PC-9 (cell line): ENCODE data around the gene HCFC1R1. TPM values are rescaled to one million over a fixed set of nuclear protein-coding genes. Genes with fewer than 3 reads are reported as not detected.

Experiments
- BruUV-seq: library from RNA; stranded (reverse); fragments of 400-500 nt; replicated peaks from 2 replicates; lab custom pipeline; 2021; lab: Mats Ljungman, UMichigan
- CTCF ChIA-PET: fragments of 300-600 bp; sonication (Branson Sonifier 250); formaldehyde crosslinking; loops from one replicate; lab custom pipeline; 2022; ENCODE audit warnings: antibody characterized with exemption; lab: Charles Lee
- POLR2A ChIA-PET: fragments of 300-600 bp; sonication (Branson Sonifier 250); formaldehyde crosslinking; loops from one replicate; lab custom pipeline; 2022; ENCODE audit warnings: antibody characterized with exemption; ENCODE audit not compliant: unreplicated experiment; lab: Charles Lee
- DNase-seq, 2 experiments: peaks; one replicate each; pipeline versions ENCODE4 v3.0.0 to v3.0.0-alpha.2; 2015 to 2022; ENCODE audit warnings: mixed read lengths in 1 of 2
- H2AFZ ChIP-seq: fragments of 200-600 bp; sonication (generic); 2 replicates; pipeline ENCODE4 v1.8.1; 2017; ENCODE audit warnings: antibody characterized with exemption
- H3F3A ChIP-seq: fragments of 200-600 bp; sonication (generic); 2 replicates; pipeline ENCODE4 v1.8.1; 2017; ENCODE audit warnings: antibody characterized with exemption, mild to moderate bottlenecking, low read depth; ENCODE audit not compliant: insufficient read depth
- H3K27ac ChIP-seq: fragments of 200-600 bp; sonication (generic); 2 replicates; pipeline ENCODE4 v1.6.1; 2016; ENCODE audit warnings: mixed run types
- H3K27me3 ChIP-seq: fragments of 200-600 bp; sonication (generic); 2 replicates; pipeline ENCODE4 v1.6.1; 2016; ENCODE audit warnings: low read depth, mixed run types; ENCODE audit not compliant: insufficient read depth
- H3K36me3 ChIP-seq: fragments of 200-600 bp; sonication (generic); 2 replicates; pipeline ENCODE4 v1.6.1; 2016; ENCODE audit warnings: low read depth, mixed run types
- H3K4me1 ChIP-seq: fragments of 200-600 bp; sonication (generic); replicated peaks from 2 replicates; pipeline ENCODE4 v1.6.1; 2016; ENCODE audit warnings: mixed run types; ENCODE audit not compliant: insufficient read depth
- H3K4me2 ChIP-seq: fragments of 200-600 bp; sonication (generic); 2 replicates; pipeline ENCODE4 v1.6.1; 2017; ENCODE audit warnings: mixed run types
- H3K4me3 ChIP-seq: fragments of 200-600 bp; sonication (generic); 2 replicates; pipeline ENCODE4 v1.6.1; 2016; ENCODE audit warnings: mixed run types
- H3K79me2 ChIP-seq: fragments of 200-600 bp; sonication (generic); 2 replicates; pipeline ENCODE4 v1.6.1; 2017; ENCODE audit warnings: low read depth, mixed run types
- H3K9me2 ChIP-seq: fragments of 200-600 bp; sonication (generic); 2 replicates; pipeline ENCODE4 v1.8.1; 2017; ENCODE audit warnings: mild to moderate bottlenecking; ENCODE audit not compliant: insufficient read depth
- H3K9me3 ChIP-seq: fragments of 200-600 bp; sonication (generic); 2 replicates; pipeline ENCODE4 v1.8.1; 2016; ENCODE audit warnings: low read depth; ENCODE audit not compliant: insufficient read depth
- H4K20me1 ChIP-seq: fragments of 200-600 bp; sonication (generic); 2 replicates; pipeline ENCODE4 v1.8.1; 2017; ENCODE audit not compliant: insufficient read depth
- CTCF ChIP-seq: fragments of 200-600 bp; sonication (generic); conservative IDR thresholded peaks from 2 replicates; pipeline ENCODE4 v1.6.1; 2017; ENCODE audit warnings: mixed run types, antibody characterized with exemption, mild to moderate bottlenecking, moderate library complexity
- EZH2 ChIP-seq: fragments of 200-600 bp; sonication (generic); IDR thresholded peaks from 2 replicates; pipeline ENCODE4 v1.8.0; 2017; ENCODE audit warnings: antibody characterized with exemption, low read depth
- intact Hi-C: fragments of 100-400 bp; cut with micrococcal nuclease; formaldehyde crosslinking; loops from one replicate; pipeline ENCODE4 v1.10.0; 2022; ENCODE audit not compliant: unreplicated experiment
- total RNA-seq: library from RNA; stranded (reverse); gene quantifications from 2 replicates; pipeline ENCODE4 v1.2.3, GENCODE V29; 2021

Gene HCFC1R1
- total RNA-seq, 1 experiment from 2014 or later = 118 TPM

GRCh38 chr16:2973605-2974318 is 50.0 kb downstream of the HCFC1R1 start:
- Histone ChIP-seq H3K27ac (no peak overlapping the region), H2AFZ (no peak overlapping the region), H3F3A (peaks cover 19% of the 10 kb centered on the region; the same call in 1 of the 2 replicates), H4K20me1 (no peaks in the 10 kb centered on the region; the same call in 1 of the 2 replicates), H3K4me2 (no peak overlapping the region), H3K9me2 (no peaks in the 10 kb centered on the region), H3K4me1 (no peaks in the 10 kb centered on the region; the same call in 1 of the 2 replicates), H3K79me2 (peaks cover 6% of the 10 kb centered on the region; the same call in 1 of the 2 replicates), H3K4me3 (no peak overlapping the region), H3K27me3 (no peaks in the 10 kb centered on the region), H3K9me3 (no peaks in the 10 kb centered on the region), H3K36me3 (no peaks in the 10 kb centered on the region)
- intact Hi-C loops = no loop called here
- no TSS peak for BruUV-seq
- TF ChIP-seq EZH2 = no peak
- no peak for TF ChIP-seq CTCF
- no peak for DNase-seq
- POLR2A ChIA-PET = no interaction called here
- CTCF ChIA-PET = no interaction called here

- ChIA-PET CTCF (no interaction called here), POLR2A (interaction anchor here (0.6 kb wide), 1 partner anchor 14 kb away, joined by 4 read pairs; no protein-coding TSS in a partner anchor)
- DNase-seq = no peak
- H3K27me3 ChIP-seq = no peaks in the 10 kb centered on the region
- H3K27ac ChIP-seq = no peak overlapping the region
- no peaks in the 10 kb centered on the region for H3K36me3 ChIP-seq
- no peaks in the 10 kb centered on the region; the same call in 1 of the 2 replicates for H4K20me1 ChIP-seq
- no peak overlapping the region for H2AFZ ChIP-seq
- no peaks in the 10 kb centered on the region for H3K9me3 ChIP-seq
- peaks cover 19% of the 10 kb centered on the region; the same call in 1 of the 2 replicates for H3F3A ChIP-seq
- TF ChIP-seq EZH2 (no peak), CTCF (no peak)
- H3K79me2 ChIP-seq = peaks cover 6% of the 10 kb centered on the region; the same call in 1 of the 2 replicates
- no peaks in the 10 kb centered on the region; the same call in 1 of the 2 replicates for H3K4me1 ChIP-seq
- H3K4me3 ChIP-seq = no peak overlapping the region
- H3K9me2 ChIP-seq = no peaks in the 10 kb centered on the region
- BruUV-seq = no TSS peak
- no peak overlapping the region for H3K4me2 ChIP-seq
- intact Hi-C loops = no loop called here
Observed at GRCh38 chr16:2973093-2973492, 50.6 kb downstream of the HCFC1R1 start.

Other genes starting within 250 kb of the HCFC1R1 start
- gene ELOB, start 246.7 kb downstream of the HCFC1R1 start, total RNA-seq = 259 and 401 TPM in 2 replicates
- gene PRSS33, start 236.4 kb downstream of the HCFC1R1 start, total RNA-seq = 0.23 and 0.33 TPM in 2 replicates
- not detected in 2 replicates for gene PRSS41, start 225.5 kb downstream of the HCFC1R1 start, total RNA-seq
- gene PRSS21, start 206.7 kb downstream of the HCFC1R1 start, total RNA-seq = 61.2 and 77.4 TPM in 2 replicates
- 19.9 and 23.4 TPM in 2 replicates for gene ZG16B, start 193.6 kb downstream of the HCFC1R1 start, total RNA-seq
- gene PRSS22, start 165.8 kb downstream of the HCFC1R1 start, total RNA-seq = 98.2 and 99.7 TPM in 2 replicates
- 41.5 and 50.1 TPM in 2 replicates for gene FLYWCH2, start 140.7 kb downstream of the HCFC1R1 start, total RNA-seq
- 79.9 and 84.8 TPM in 2 replicates for gene FLYWCH1, start 112.0 kb downstream of the HCFC1R1 start, total RNA-seq
- 8.4 and 16.2 TPM in 2 replicates for gene KREMEN2, start 59.7 kb downstream of the HCFC1R1 start, total RNA-seq
- gene PAQR4, start 54.6 kb downstream of the HCFC1R1 start, total RNA-seq = 33.6 and 40.7 TPM in 2 replicates
- 105 and 112 TPM in 2 replicates for gene PKMYT1, start 43.5 kb downstream of the HCFC1R1 start, total RNA-seq
- 14.3 and 16.4 TPM in 2 replicates for gene CLDN9, start 11.0 kb downstream of the HCFC1R1 start, total RNA-seq
- gene CLDN6, start 5.8 kb downstream of the HCFC1R1 start, total RNA-seq = 0.26 and 0.38 TPM in 2 replicates
- 226 and 242 TPM in 2 replicates for gene TNFRSF12A, start 3.6 kb downstream of the HCFC1R1 start, total RNA-seq
- 69.9 and 109 TPM in 2 replicates for gene THOC6, start 93 bp upstream of the HCFC1R1 start, total RNA-seq
- gene BICDL2, start 13.0 kb upstream of the HCFC1R1 start, total RNA-seq = 57.9 and 68.7 TPM in 2 replicates
- 0.28 and 0.83 TPM in 2 replicates for gene MMP25, start 22.6 kb upstream of the HCFC1R1 start, total RNA-seq
- 1.5 and 2.2 TPM in 2 replicates for gene IL32, start 41.7 kb upstream of the HCFC1R1 start, total RNA-seq
- 0.23 TPM in 1 of 2 replicates, not detected in the other for gene ZSCAN10, start 75.4 kb upstream of the HCFC1R1 start, total RNA-seq
- 17.4 and 18.0 TPM in 2 replicates for gene ZNF205, start 88.6 kb upstream of the HCFC1R1 start, total RNA-seq
- 15.9 and 17.7 TPM in 2 replicates for gene ZNF213, start 111.1 kb upstream of the HCFC1R1 start, total RNA-seq
- 1.2 and 1.4 TPM in 2 replicates for gene OR1F1, start 164.3 kb upstream of the HCFC1R1 start, total RNA-seq
- gene ZNF200, start 211.2 kb upstream of the HCFC1R1 start, total RNA-seq = 12.1 and 13.2 TPM in 2 replicates
- gene MEFV, start 232.7 kb upstream of the HCFC1R1 start, total RNA-seq = not detected in 2 replicates